Fibroblast of lung (primary cell): ENCODE measurements around the gene KLK15.

Source experiments
- EZH2 ChIP-seq: IDR thresholded peaks from 2 replicates; pipeline ENCODE4 v1.5.1; 2012; ENCODE audit warnings: low read length, control low read depth, mild to moderate bottlenecking; ENCODE audit errors: missing control alignments
- TF ChIP-seq, protein P1 (sequence below), 2 donors: IDR thresholded peaks in 1 of 2; conservative IDR thresholded peaks in 1 of 2; 1 replicate in 1 of 2; 2 replicates in 1 of 2; pipeline ENCODE4 v1.5.1; 2011 to 2012; ENCODE audit warnings: low read length in 2 of 2, control low read depth in 1 of 2, inconsistent platforms in 1 of 2, low read depth in 1 of 2, mild to moderate bottlenecking in 1 of 2

DNA sequence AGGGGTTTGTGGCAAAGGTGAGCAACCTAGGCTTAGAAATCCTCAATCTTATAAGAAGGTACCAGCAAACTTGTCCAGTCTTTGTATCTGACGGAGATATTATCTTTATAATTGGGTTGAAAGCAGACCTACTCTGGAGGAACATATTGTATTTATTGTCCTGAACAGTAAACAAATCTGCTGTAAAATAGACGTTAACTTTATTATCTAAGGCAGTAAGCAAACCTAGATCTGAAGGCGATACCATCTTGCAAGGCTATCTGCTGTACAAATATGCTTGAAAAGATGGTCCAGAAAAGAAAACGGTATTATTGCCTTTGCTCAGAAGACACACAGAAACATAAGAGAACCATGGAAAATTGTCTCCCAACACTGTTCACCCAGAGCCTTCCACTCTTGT is 36.1 kb upstream of the KLK15 start:
- TF ChIP-seq, protein P1, sequence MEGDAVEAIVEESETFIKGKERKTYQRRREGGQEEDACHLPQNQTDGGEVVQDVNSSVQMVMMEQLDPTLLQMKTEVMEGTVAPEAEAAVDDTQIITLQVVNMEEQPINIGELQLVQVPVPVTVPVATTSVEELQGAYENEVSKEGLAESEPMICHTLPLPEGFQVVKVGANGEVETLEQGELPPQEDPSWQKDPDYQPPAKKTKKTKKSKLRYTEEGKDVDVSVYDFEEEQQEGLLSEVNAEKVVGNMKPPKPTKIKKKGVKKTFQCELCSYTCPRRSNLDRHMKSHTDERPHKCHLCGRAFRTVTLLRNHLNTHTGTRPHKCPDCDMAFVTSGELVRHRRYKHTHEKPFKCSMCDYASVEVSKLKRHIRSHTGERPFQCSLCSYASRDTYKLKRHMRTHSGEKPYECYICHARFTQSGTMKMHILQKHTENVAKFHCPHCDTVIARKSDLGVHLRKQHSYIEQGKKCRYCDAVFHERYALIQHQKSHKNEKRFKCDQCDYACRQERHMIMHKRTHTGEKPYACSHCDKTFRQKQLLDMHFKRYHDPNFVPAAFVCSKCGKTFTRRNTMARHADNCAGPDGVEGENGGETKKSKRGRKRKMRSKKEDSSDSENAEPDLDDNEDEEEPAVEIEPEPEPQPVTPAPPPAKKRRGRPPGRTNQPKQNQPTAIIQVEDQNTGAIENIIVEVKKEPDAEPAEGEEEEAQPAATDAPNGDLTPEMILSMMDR (conservative IDR thresholded peaks at IDR 0.05 in 1 of 2, IDR thresholded peaks at IDR 0.05 in 1 of 2; ENCODE audit: low read depth in 1 of 2, low read length in 2 of 2), result no peak
- no peak for TF ChIP-seq EZH2
